Measurements from ENCODE around the gene EXOC4. TPM values are rescaled to one million over a fixed set of nuclear protein-coding genes. Genes with fewer than 3 reads are reported as not detected.

EXOC4 gene
- total RNA-seq, 1 donor from 2014 or later = 51.6 TPM

DNA sequence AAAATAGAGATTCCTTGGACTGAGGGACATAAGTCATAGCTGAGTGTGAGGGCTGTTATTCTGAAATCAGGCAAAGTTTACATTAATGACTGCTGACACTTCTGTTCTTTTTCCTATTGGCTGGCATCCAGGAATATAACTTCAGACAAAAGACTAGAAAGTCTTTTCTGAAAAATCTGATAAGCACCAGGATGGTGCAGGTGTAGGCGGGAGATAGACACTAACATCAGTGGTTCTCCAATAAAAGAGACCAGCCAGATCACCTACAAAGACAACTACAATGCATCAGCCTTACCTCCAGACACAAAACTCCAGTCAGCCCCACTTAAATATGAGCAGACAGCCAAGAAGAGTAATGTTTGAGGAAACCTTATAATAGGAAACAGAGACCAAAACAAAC, 705.9 kb downstream of the EXOC4 start:
- TF ChIP-seq, protein P1, sequence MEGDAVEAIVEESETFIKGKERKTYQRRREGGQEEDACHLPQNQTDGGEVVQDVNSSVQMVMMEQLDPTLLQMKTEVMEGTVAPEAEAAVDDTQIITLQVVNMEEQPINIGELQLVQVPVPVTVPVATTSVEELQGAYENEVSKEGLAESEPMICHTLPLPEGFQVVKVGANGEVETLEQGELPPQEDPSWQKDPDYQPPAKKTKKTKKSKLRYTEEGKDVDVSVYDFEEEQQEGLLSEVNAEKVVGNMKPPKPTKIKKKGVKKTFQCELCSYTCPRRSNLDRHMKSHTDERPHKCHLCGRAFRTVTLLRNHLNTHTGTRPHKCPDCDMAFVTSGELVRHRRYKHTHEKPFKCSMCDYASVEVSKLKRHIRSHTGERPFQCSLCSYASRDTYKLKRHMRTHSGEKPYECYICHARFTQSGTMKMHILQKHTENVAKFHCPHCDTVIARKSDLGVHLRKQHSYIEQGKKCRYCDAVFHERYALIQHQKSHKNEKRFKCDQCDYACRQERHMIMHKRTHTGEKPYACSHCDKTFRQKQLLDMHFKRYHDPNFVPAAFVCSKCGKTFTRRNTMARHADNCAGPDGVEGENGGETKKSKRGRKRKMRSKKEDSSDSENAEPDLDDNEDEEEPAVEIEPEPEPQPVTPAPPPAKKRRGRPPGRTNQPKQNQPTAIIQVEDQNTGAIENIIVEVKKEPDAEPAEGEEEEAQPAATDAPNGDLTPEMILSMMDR (IDR thresholded peaks at IDR 0.05; ENCODE audit: insufficient read depth, low read length, poor library complexity, severe bottlenecking) = no peak
- H3K4me3 ChIP-seq (ENCODE audit: low read depth, low read length) = no peak overlapping the region
- DNase-seq (ENCODE audit: low read depth) = no peak

DNA sequence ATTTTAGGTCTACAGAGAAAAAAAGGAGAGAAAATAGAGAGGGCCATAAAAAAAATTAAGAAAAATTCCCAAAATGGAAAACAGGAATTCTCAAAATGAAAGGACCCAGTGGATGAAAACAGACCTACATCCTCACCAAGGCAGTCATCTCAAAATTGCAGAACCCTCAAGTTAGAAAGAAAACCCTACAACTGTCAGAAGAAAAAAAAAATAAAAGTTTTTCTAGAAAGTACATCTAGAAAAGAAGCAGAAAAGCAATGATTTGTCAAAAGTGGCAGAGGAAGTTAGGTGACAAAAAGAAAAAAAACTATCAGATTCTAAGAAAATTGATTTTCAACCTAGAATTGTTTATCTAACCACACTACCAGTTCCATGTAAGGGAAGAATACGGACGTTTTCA, 706.6 kb downstream of the EXOC4 start:
- Histone ChIP-seq H3K4me3 (ENCODE audit: low read depth, low read length) (no peak overlapping the region), H3K27me3 (ENCODE audit: control insufficient read depth, insufficient read depth, low read length) (no peaks in the 10 kb centered on the region), H3K36me3 (ENCODE audit: control insufficient read depth, insufficient read depth, low read length) (no peaks in the 10 kb centered on the region)
- DNase-seq (ENCODE audit: low read depth) = no peak
- TF ChIP-seq, protein P1 (IDR thresholded peaks at IDR 0.05; ENCODE audit: insufficient read depth, low read length, poor library complexity, severe bottlenecking) = no peak

More for the DNA sequence above, 705.9 kb downstream of the EXOC4 start:
- Histone ChIP-seq H3K36me3 (ENCODE audit: control insufficient read depth, insufficient read depth, low read length) (no peaks in the 10 kb centered on the region), H3K27me3 (ENCODE audit: control insufficient read depth, insufficient read depth, low read length) (no peaks in the 10 kb centered on the region)

DNA sequence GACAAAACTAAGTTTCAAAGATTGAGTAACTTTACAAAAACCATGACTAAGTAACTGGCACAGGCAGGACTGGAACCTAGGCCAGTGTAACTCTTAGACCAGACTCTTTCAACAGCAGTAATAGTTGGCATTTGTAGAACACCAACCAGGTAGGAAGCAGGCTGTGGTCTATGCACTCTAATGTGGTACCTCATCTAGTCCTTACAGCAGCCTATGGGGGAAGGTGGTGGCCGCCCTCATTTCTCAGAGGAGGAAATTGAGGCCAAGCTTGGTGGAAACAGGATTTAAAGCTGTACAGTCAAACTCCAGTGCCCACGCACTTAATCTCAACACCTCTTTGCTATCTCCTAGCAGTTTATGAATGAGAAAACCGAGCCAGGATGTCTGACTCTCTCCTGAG, 708.8 kb downstream of the EXOC4 start:
- H3K4me3 ChIP-seq (ENCODE audit: low read depth, low read length) = no peak overlapping the region
- TF ChIP-seq, protein P1 (IDR thresholded peaks at IDR 0.05; ENCODE audit: insufficient read depth, low read length, poor library complexity, severe bottlenecking) = no peak
- no peaks in the 10 kb centered on the region for H3K27me3 ChIP-seq (ENCODE audit: control insufficient read depth, insufficient read depth, low read length)
- DNase-seq (ENCODE audit: low read depth) = no peak
- no peaks in the 10 kb centered on the region for H3K36me3 ChIP-seq (ENCODE audit: control insufficient read depth, insufficient read depth, low read length)

DNA sequence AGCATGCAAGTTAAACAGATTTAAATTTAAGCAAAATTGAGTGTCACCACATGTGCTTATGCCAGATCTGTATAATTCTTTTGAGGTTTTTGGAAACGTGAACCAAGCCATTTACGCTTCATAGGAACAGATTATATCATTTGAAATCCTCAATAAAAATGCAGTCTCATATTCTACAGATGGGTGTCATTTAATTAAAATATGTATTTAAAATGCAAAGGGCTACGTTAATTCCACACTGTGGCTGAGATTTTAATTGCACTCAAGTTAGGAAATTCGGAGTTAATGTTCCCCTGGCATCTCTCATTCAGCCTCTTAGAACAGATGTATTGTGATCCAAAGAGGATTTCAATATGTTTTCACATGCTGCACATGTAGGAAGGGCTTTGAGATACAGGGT, 709.8 kb downstream of the EXOC4 start:
- Histone ChIP-seq H3K27me3 (ENCODE audit: control insufficient read depth, insufficient read depth, low read length) (no peaks in the 10 kb centered on the region), H3K4me3 (ENCODE audit: low read depth, low read length) (no peak overlapping the region), H3K36me3 (ENCODE audit: control insufficient read depth, insufficient read depth, low read length) (no peaks in the 10 kb centered on the region)
- no peak for DNase-seq (ENCODE audit: low read depth)
- TF ChIP-seq, protein P1 (IDR thresholded peaks at IDR 0.05; ENCODE audit: insufficient read depth, low read length, poor library complexity, severe bottlenecking) = no peak

DNA sequence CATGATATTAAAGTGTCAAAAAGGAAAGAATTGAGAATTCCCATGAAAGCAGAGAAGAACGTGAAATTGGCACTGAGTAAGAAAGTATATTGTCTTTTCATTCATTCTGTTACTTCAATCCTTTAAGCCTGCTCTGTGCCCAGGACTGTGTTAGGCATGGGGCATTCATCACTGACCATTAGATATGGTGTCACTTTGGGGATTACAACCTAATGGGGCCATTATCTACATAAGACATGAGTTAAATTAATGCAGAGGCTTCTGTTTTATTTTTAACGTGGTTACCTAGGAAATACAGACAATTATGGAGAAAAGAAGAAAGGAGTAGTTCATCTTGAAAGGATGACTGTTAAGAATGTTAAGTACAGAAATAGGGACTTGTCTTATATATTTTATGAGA, 710.8 kb downstream of the EXOC4 start:
- no peak for DNase-seq (ENCODE audit: low read depth)
- TF ChIP-seq, protein P1 (IDR thresholded peaks at IDR 0.05; ENCODE audit: insufficient read depth, low read length, poor library complexity, severe bottlenecking) = no peak
- H3K27me3 ChIP-seq (ENCODE audit: control insufficient read depth, insufficient read depth, low read length) = no peaks in the 10 kb centered on the region
- H3K4me3 ChIP-seq (ENCODE audit: low read depth, low read length) = no peak overlapping the region
- no peaks in the 10 kb centered on the region for H3K36me3 ChIP-seq (ENCODE audit: control insufficient read depth, insufficient read depth, low read length)

DNA sequence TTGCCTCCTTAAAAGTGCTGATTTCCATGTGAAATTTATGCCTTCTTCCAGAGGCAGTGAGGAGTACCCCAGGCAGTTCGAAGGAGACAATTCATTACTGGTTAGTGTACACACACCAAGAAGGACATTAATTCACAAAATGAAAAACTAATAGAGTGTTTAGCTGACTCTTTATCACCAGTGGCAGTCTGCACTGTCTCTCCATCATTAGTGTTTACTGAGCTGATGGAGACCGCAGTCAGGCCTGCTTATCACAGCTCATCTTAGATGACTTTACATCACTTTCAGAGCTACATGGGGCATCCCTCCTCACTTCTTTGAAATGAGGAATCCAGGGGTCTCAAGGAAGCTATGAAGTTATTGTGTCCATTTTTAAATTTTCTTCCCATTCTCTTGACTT, 718.7 kb downstream of the EXOC4 start:
- Histone ChIP-seq H3K27me3 (ENCODE audit: control insufficient read depth, insufficient read depth, low read length) (no peaks in the 10 kb centered on the region), H3K36me3 (ENCODE audit: control insufficient read depth, insufficient read depth, low read length) (no peaks in the 10 kb centered on the region), H3K4me3 (ENCODE audit: low read depth, low read length) (no peak overlapping the region)
- DNase-seq (ENCODE audit: low read depth) = no peak
- TF ChIP-seq, protein P1 (IDR thresholded peaks at IDR 0.05; ENCODE audit: insufficient read depth, low read length, poor library complexity, severe bottlenecking) = no peak
